AG04450 (cell line): Measurements from ENCODE around the gene LFNG. TPM values are rescaled to one million over a fixed set of nuclear protein-coding genes. Genes with fewer than 3 reads are reported as not detected.

Source experiments
- CTCF ChIA-PET: fragments of 300-600, 350-600 bp; formaldehyde crosslinking; extraction: SDS; loops from one replicate; lab custom pipeline; 2022; ENCODE audit warnings: antibody characterized with exemption, inconsistent platforms; lab: Charles Lee
- POLR2A ChIA-PET: fragments of 350-600 bp; formaldehyde crosslinking; extraction: SDS; loops from one replicate; lab custom pipeline; 2021; ENCODE audit warnings: antibody characterized with exemption, inconsistent platforms; lab: Yijun Ruan, JAX
- DNase-seq: peaks from one replicate; pipeline ENCODE4 v3.0.0-alpha.2; 2011; ENCODE audit warnings: low read depth, low spot score
- H3K27ac ChIP-seq: one replicate; pipeline ENCODE4 v1.5.1; 2012; ENCODE audit warnings: low read depth, low read length, control low read depth
- H3K27me3 ChIP-seq: one replicate; pipeline ENCODE4 v1.6.0; 2012; ENCODE audit warnings: low read length; ENCODE audit not compliant: control insufficient read depth, insufficient read depth
- H3K4me3 ChIP-seq: 2 replicates; pipeline ENCODE4 v1.5.1; 2011; ENCODE audit warnings: mild to moderate bottlenecking, low read depth, low read length, control low read depth
- H3K9me3 ChIP-seq: 2 replicates; pipeline ENCODE4 v1.5.1; 2012; ENCODE audit warnings: low read length; ENCODE audit not compliant: control insufficient read depth, insufficient read depth
- polyA plus RNA-seq: library from polyadenylated mRNA; depleted of rRNA; stranded (reverse); fragments of >200 nt; gene quantifications from 2 replicates; pipeline ENCODE4 v1.2.3, GENCODE V29; 2011
- TF ChIP-seq, protein P1 (sequence below): IDR thresholded peaks from 2 replicates; pipeline ENCODE4 v1.5.1; 2011; ENCODE audit warnings: low read depth, low read length, control low read depth, inconsistent platforms

LFNG gene
- polyA plus RNA-seq, 1 experiment: 1.6 TPM

DNA sequence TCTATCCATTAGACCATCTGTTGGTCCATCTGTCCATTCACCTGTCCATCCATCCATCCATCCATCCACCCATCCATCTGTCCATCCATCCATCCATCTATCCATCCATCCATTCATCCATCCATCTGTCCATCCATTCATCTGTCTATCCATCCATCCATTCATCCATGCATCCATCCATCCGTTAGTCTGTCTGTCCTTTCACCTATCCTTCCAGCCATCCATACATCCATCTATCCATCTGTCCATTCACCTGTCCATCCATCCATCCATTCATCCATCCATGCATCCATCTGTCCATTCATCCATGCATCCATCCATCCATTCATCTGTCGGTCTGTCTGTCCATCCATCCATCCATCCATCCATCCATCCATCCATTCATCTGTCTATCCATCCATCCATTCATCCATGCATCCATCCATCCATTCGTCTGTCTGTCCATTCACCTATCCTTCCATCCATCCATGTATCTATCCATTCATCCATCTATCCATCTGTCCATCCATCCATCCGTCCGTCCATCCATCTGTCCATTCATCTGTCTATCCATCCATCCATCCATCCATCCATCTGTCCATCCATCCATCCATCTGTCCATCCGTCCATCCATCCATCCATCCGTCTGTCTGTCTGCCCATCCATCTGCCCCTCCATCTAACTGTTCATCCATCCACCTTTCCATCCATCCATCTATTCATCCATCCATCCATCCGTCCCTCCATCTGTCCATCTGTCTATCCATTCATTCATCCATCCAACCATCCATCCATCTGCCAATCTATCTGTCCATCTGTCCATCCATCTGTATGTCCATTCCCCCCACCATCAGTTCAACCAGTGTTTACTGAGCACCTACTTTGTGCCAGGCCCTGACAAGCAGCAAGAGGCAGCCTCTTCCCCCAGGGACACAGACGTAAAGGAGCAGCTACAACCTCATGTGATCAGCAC lies 4.8 kb upstream of the LFNG start:
- peaks cover 7% of the 10 kb centered on the region; the same call in 1 of the 2 replicates for H3K9me3 ChIP-seq
- H3K27ac ChIP-seq: no peak overlapping the region
- no peak for DNase-seq
- CTCF ChIA-PET: no interaction called here
- TF ChIP-seq, protein P1, sequence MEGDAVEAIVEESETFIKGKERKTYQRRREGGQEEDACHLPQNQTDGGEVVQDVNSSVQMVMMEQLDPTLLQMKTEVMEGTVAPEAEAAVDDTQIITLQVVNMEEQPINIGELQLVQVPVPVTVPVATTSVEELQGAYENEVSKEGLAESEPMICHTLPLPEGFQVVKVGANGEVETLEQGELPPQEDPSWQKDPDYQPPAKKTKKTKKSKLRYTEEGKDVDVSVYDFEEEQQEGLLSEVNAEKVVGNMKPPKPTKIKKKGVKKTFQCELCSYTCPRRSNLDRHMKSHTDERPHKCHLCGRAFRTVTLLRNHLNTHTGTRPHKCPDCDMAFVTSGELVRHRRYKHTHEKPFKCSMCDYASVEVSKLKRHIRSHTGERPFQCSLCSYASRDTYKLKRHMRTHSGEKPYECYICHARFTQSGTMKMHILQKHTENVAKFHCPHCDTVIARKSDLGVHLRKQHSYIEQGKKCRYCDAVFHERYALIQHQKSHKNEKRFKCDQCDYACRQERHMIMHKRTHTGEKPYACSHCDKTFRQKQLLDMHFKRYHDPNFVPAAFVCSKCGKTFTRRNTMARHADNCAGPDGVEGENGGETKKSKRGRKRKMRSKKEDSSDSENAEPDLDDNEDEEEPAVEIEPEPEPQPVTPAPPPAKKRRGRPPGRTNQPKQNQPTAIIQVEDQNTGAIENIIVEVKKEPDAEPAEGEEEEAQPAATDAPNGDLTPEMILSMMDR: no peak
- no peak overlapping the region for H3K4me3 ChIP-seq
- POLR2A ChIA-PET: no interaction called here
- no peaks in the 10 kb centered on the region for H3K27me3 ChIP-seq

DNA sequence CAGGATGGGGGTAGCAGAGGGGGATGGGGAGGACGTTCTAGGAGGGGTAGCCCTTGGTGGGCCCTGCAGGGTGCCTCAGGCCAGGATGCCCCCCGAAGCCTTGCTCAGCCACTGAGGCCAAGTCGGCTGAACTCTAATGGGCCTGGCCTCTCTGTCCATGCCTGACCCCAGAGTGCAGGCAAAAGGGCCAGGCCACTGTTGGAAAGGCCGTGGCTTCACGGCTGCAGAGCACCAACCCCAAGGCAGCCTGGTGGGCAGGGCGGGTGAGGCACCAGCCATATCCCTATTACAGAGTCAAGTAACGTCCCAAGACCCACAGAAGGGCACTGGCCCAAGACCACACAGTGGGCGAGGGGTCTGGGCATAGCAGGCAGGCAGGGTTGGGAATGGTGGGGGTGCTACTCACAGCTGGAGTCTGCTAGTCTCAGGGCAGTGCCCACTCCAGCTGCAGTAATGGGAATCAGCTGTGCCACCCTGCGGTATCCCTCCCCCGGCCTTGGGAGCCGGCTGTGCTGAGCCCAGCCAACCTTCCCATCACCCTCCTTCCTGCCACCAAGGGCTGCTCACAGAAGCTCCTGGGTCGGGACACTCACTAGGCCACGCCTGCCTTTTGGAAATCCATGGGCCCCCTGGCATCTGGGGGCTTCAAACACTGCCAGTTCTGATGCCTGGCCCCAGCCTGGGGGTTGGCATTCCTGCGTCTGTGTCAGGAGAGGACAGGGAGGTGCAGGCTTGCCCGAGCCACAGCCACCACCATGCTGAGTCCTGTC lies 4.0 kb upstream of the LFNG start:
- no peak for DNase-seq
- H3K27ac ChIP-seq: no peak overlapping the region
- no peak overlapping the region for H3K4me3 ChIP-seq
- H3K9me3 ChIP-seq: peaks cover 7% of the 10 kb centered on the region; the same call in 1 of the 2 replicates
- TF ChIP-seq, protein P1: no peak
- CTCF ChIA-PET: no interaction called here
- no peaks in the 10 kb centered on the region for H3K27me3 ChIP-seq
- POLR2A ChIA-PET: interaction anchor here (1.1 kb wide), 1 partner anchor 45 kb away, joined by 3 read pairs; no protein-coding TSS in a partner anchor

DNA sequence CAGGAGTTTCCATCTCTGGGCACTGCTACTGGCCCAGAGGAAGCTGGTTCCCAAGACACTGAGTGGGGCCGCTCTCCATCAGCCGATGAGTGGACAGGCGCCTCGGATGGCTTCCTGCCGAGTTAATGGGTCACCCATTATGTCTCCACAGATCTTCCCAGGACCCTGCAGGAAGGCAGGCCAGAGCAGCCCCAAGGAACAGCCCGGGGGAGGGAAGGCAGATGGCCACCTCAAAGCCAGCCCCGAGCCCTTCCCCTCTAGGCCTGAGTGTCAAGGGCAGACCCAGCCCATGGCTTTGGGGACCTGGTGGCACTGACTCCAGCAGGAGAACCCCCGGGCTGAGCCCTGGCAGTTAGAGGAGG lies 3.4 kb upstream of the LFNG start:
- CTCF ChIA-PET: interaction anchor here (1.5 kb wide), 1 partner anchor 47 kb away, joined by 5 read pairs; no protein-coding TSS in a partner anchor
- no peak for DNase-seq
- POLR2A ChIA-PET: interaction anchor here (1.1 to 1.3 kb wide), 2 partner anchors 18 to 45 kb away, joined by 3 to 4 read pairs; no protein-coding TSS in a partner anchor
- TF ChIP-seq, protein P1: no peak
- Histone ChIP-seq H3K27ac (no peak overlapping the region), H3K4me3 (no peak overlapping the region), H3K27me3 (no peaks in the 10 kb centered on the region), H3K9me3 (peaks cover 7% of the 10 kb centered on the region; the same call in 1 of the 2 replicates)

DNA sequence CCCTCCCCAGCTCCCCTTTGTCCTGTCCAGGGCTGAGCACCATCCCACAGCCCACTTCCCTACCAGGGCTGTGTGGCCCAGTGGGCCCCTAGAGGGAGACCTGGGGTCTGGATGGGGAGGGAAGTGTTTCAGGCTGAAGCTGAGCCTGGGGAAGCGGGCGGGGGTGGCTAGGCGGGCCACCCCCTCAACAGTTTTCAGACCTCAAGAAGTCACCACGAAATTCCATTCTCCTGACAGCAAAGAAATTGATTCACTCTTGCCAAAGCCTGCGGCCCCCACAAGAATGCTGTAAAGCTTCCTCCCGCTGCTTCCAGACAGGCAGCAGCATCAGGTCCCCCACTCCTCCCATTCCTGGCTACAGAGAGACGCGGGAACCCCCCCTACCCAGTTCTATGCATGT lies 2.5 kb upstream of the LFNG start:
- CTCF ChIA-PET: interaction anchor here (1.5 kb wide), 1 partner anchor 48 kb away, joined by 5 read pairs; no protein-coding TSS in a partner anchor
- peak overlapping the region; percentile 57 for H3K27ac ChIP-seq
- no peak overlapping the region for H3K4me3 ChIP-seq
- DNase-seq: peak; percentile 79
- POLR2A ChIA-PET: interaction anchor here (0.7 to 1.3 kb wide), 4 partner anchors 17 to 46 kb away, joined by 3 to 4 read pairs (median 3); no protein-coding TSS in a partner anchor
- TF ChIP-seq, protein P1: peak; percentile 32; the same call in 1 of the 2 replicates
- H3K9me3 ChIP-seq: peaks cover 7% of the 10 kb centered on the region; the same call in 1 of the 2 replicates
- no peaks in the 10 kb centered on the region for H3K27me3 ChIP-seq
